LNCaP clone FGC (cell line): ENCODE results near the gene PNLDC1.
"Not testable (repeated sequence)": the region's sequence is repeated elsewhere in the genome, so short reads cannot be mapped to it uniquely, and the experiment has no call there.

ENCODE experiments used
- DNase-seq: peaks from one replicate; pipeline ENCODE4 v3.0.0-alpha.2; 2011; ENCODE audit warnings: low read depth
- H3K4me3 ChIP-seq: 2 replicates; pipeline ENCODE4 v1.5.1; 2011; ENCODE audit warnings: mild to moderate bottlenecking, low read depth, low read length, control low read depth
- CTCF ChIP-seq: IDR thresholded peaks from 2 replicates; pipeline ENCODE4 v1.5.1; 2012; ENCODE audit warnings: mild to moderate bottlenecking; ENCODE audit not compliant: control insufficient read depth, insufficient read depth; ENCODE audit errors: extremely low read depth

PNLDC1 gene

DNA sequence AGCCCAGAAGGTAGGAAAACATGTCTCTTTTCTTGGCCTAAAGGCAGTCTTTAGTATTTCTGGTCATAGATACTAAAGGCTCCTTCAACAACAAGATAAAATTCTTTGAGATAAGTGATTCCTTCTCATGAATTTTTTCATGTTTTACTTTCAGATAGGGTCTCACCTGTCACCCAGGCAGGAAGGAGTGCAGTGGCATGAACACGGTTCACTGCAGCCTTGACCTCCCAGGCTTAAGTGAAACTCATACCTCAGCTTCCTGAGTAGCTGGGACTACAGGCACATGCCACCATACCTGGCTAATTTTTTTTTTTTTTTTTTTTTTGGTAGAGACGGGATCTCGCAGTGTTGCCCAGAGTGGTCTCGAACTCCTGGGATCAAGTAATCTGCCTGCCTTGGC lies 9.1 kb downstream of the PNLDC1 start:
- no peak for DNase-seq
- H3K4me3 ChIP-seq, result no peak overlapping the region
- TF ChIP-seq CTCF, result no peak

DNA sequence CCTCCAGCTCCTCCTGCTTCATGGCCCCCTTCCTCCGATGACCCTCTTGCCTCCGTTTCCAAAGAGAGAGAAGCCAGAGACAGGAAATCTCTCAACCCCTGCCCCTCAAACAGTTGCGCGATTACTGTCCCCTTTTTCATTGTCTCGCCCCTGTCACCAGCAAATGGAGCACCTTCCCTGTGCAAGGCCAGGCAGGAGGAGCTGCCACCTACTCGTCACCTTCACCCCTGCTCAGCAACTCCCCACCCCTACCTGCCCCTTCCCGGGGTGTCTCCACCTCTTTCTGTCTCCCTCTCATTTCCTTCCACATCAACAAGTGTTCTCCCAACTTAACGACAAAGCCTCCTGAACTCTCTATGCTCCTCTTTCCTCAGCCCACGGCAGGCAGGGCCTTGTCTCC lies 13.7 kb downstream of the PNLDC1 start:
- no peak for TF ChIP-seq CTCF
- DNase-seq, result no peak

DNA sequence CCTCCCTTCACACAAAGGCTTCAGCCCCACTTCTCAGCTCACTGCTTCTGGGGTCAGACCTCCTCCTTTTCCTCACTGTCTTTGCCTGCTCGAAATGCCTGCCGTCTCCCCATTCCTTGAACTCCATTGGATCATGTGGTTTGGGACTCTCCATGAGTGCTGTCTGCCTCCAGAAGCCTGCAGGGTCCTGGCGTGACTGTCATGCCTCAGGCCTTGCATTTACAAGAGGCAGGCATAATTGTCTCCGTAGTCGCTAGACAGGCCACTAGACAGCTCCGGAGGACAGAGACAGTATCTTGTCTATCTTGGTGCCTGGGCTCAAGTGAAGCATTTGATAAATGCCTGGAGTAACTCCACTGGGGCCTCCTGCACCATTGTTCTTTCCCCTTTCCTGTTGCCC lies 15.3 kb downstream of the PNLDC1 start:
- no peak for TF ChIP-seq CTCF
- no peak for DNase-seq
- H3K4me3 ChIP-seq, result no peak overlapping the region

More for the DNA sequence above, 13.7 kb downstream of the PNLDC1 start:
- no peak overlapping the region for H3K4me3 ChIP-seq

DNA sequence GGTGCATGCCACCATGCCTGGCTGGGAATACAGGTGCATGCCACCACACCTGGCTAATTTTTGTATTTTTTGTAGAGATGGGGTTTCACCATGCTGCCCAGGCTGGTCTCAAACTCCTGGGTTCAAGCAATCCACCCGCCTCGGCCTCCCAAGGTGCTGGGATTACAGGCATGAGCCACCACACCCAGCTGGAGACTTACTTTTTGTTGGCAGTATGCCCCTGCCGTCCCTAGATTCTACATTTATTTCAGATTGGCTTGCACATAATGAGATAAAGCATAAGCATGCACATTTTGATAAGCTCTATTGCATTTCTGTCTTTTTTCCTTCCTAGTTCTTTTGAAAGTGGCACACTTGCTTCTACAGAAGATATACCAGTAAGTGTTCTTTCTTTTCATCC lies 16.7 kb downstream of the PNLDC1 start:
- DNase-seq, H3K4me3 ChIP-seq: not testable (repeated sequence)

DNA sequence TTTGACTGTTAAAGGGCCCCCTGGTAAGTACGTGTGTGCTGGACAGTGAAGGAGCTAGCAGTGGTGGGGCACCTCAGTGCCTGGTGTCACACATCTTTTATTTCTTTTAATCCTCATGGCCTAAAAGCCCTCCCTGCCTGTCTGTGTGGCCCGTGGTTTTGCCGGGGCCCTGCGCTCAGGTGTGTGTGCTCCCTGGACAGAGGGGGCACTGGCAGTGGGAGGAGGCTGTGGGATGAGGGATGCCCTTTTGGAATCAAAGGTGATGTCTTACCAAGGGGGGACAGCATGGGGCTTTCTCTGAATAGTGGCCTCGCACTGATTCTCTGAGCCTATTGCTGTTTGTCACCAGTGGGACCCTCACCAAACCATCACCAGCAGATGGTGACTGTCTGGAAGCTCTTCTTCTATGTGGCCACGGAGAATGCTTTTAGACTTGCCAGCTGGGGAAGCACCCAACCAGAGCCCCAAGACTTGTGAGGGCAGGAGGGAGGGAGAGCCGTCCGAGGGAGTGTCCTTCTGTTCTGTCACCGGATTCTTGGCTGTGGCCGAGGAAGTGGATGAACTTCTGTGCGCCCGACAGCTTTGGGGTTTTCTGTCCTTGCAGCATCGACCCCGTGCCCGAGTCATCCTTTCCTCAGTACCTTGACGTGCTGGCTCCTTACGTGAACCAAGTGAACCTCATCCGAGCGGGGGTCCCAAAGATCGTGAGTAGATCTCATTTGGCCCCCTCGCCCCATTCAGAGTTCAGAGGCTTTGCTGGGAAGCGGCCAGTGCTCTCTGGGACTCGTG lies 18.1 kb downstream of the PNLDC1 start:
- TF ChIP-seq CTCF, result no peak
- H3K4me3 ChIP-seq, result no peak overlapping the region
- DNase-seq, result no peak

DNA sequence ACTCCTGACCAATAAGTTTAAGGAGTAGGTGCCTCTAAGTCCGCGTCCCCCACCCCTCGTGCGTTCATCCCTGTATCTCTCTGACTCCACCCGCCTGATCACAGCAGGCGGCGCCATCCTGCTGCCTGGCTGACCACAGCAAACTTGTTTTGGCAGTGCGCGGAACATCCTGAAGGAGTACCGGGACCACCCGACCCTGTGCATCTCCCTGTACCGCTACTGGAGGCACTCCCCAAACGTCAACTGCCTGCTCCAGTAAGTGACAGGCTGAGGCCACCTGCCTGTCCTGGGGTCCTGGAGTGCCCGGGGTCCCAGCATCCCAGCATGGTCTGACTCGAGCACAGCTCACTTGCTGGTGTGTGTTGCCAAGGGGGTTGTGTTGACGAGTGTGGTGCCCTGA lies 19.0 kb downstream of the PNLDC1 start:
- DNase-seq, result no peak
- H3K4me3 ChIP-seq, result no peak overlapping the region
- TF ChIP-seq CTCF, result no peak

- no peak overlapping the region for H3K4me3 ChIP-seq
- no peak for TF ChIP-seq CTCF
- no peak for DNase-seq
Observed at GRCh38 chr6:159819932-159820640, 20.0 kb downstream of the PNLDC1 start.
